Spinal cord (tissue), 10 donors: ENCODE data around the gene SSR3. TPM values are rescaled to one million over a fixed set of nuclear protein-coding genes. Genes with fewer than 3 reads are reported as not detected.

Experiments used
- DNase-seq, 6 donors: peaks; one replicate each; pipeline versions ENCODE4 v3.0.0 to v3.0.0-alpha.2; 2013 to 2015; ENCODE audit warnings: low spot score in 6 of 6, low read depth in 4 of 6
- H3K27ac ChIP-seq: one replicate; pipeline ENCODE4 v1.5.1; 2013; ENCODE audit warnings: low read depth, low read length, control low read depth
- H3K27me3 ChIP-seq: one replicate; pipeline ENCODE4 v1.6.1; 2013; ENCODE audit warnings: low read length; ENCODE audit not compliant: control insufficient read depth, insufficient read depth
- H3K36me3 ChIP-seq: one replicate; pipeline ENCODE4 v1.6.1; 2013; ENCODE audit warnings: low read length; ENCODE audit not compliant: control insufficient read depth, insufficient read depth
- H3K4me1 ChIP-seq: one replicate; pipeline ENCODE4 v1.6.1; 2013; ENCODE audit warnings: low read length; ENCODE audit not compliant: control insufficient read depth, insufficient read depth
- H3K4me3 ChIP-seq: one replicate; pipeline ENCODE4 v1.5.1; 2013; ENCODE audit warnings: low read depth, low read length, control low read depth
- H3K9me3 ChIP-seq: one replicate; pipeline ENCODE4 v1.6.1; 2013; ENCODE audit warnings: low read length; ENCODE audit not compliant: control insufficient read depth, insufficient read depth
- WGBS: methylation state at CpG from one replicate; pipeline ENCODE4 v1.1.5; 2013; ENCODE audit warnings: missing lambda C conversion rate; ENCODE audit not compliant: insufficient coverage; 5-methylcytosine and 5-hydroxymethylcytosine counted together
- polyA plus RNA-seq, 2 donors: library from polyadenylated mRNA; unstranded; fragments of 120-200 nt; gene quantifications; one replicate each; pipeline ENCODE4 v1.2.1, GENCODE V29; 2013; ENCODE audit not compliant: insufficient read length in 2 of 2
- total RNA-seq, 2 donors: library from RNA; depleted of rRNA in 1 of 2; stranded (reverse); fragments of 120-200 nt in 1 of 2; fragments of >200 nt in 1 of 2; gene quantifications; one replicate each; pipeline versions ENCODE4 v1.2.3 to v1.2.4, GENCODE V29; 2013 to 2014
- donor health status: healthy.

SSR3 gene
- total and polyA plus RNA-seq, 4 donors, result 77.8 to 129 (median 97.0) TPM

- Histone ChIP-seq H3K4me3 (no peak overlapping the region), H3K4me1 (peaks cover 3% of the 10 kb centered on the region), H3K36me3 (no peaks in the 10 kb centered on the region), H3K9me3 (no peaks in the 10 kb centered on the region), H3K27ac (no peak overlapping the region), H3K27me3 (peaks cover 2% of the 10 kb centered on the region)
- no peak for DNase-seq
Observed at GRCh38 chr3:156558389-156558788, 3.5 kb upstream of the SSR3 start.

DNA sequence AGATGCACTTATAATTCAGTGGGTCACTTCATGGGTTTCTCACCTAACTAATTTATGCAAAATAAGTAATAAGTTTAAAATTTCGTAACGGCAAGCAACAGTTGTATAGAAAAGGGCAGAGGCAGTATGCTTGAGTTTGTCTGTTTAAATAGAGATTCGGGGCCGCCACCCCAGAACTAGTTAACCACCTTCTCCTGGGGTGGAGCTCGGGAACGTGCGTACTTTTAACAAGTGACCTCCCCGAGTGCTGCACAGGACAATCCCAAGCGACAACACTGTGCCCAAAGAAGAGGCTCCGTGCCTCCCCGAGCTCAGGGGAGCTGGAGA is 439 bp downstream of the SSR3 start:
- peak overlapping the region; percentile 95 for H3K4me3 ChIP-seq
- no peak for DNase-seq
- WGBS, result 0% methylated on average over 7 of the region's 11 CpGs
- no peaks in the 10 kb centered on the region for H3K9me3 ChIP-seq
- H3K27ac ChIP-seq, result peak overlapping the region; percentile 93
- peaks cover 5% of the 10 kb centered on the region for H3K4me1 ChIP-seq
- H3K36me3 ChIP-seq, result peaks cover 2% of the 10 kb centered on the region
- no peaks in the 10 kb centered on the region for H3K27me3 ChIP-seq

DNA sequence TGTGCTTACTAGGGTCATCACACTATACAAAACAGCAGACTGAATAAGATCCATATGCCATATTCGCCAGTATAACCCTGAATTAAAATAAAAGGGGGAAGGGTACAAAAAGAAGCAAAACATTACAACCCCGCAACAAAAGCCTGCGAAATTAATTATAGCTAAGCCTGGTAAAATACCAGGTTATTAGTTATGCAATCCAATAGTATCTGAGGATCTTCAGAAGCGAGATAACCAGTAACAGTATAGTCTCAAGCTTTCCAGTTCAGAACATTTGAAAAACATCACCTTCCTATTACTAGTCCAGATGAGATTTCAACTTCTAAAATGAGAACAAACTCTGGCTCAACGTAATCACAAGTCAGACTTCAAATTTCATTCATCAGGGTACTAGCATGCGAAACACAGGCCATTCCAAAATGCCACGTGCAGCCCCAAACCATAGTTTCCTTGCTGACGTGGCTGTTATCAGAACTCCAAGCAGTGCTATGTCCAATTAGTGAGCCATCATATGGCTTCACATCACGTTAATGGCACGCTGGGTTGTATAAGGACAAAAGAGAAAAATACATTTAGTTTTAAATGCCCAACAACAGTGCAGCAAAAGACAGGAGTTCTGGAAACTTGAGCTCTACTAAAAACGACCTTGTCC is 1.1 kb downstream of the SSR3 start:
- H3K4me1 ChIP-seq, result peaks cover 5% of the 10 kb centered on the region
- H3K4me3 ChIP-seq, result peak overlapping the region; percentile 95
- peak in 1 of 6 donors; percentile 16 for DNase-seq
- WGBS, result 27% methylated on average over 3 of the region's 11 CpGs
- H3K9me3 ChIP-seq, result no peaks in the 10 kb centered on the region
- H3K27ac ChIP-seq, result no peak overlapping the region
- H3K27me3 ChIP-seq, result no peaks in the 10 kb centered on the region
- peaks cover 2% of the 10 kb centered on the region for H3K36me3 ChIP-seq

DNA sequence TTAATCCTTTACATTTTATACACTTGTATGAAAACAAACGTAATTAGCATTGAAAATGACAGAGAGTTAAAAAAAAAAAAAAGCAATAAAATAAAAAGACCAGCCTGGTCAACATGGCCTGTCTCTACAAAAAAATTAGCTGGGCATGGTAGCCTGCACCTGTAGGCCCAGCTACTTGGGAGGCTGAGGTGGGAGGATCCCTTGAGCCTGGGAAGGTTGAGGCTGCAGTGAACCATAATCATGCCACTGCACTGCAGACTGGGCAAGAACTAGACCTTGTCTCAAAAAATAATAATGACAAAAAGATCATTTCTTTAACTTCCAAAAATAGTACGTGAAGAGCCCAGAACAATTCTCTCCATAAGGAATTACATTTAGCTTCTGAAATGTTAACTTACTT is 1.9 kb downstream of the SSR3 start:
- no peaks in the 10 kb centered on the region for H3K9me3 ChIP-seq
- H3K27ac ChIP-seq, result no peak overlapping the region
- no CpG with 5 or more reads among the region's 2 CpGs for WGBS
- H3K36me3 ChIP-seq, result peaks cover 2% of the 10 kb centered on the region
- H3K27me3 ChIP-seq, result no peaks in the 10 kb centered on the region
- H3K4me3 ChIP-seq, result no peak overlapping the region
- DNase-seq, result no peak
- H3K4me1 ChIP-seq, result peaks cover 5% of the 10 kb centered on the region

DNA sequence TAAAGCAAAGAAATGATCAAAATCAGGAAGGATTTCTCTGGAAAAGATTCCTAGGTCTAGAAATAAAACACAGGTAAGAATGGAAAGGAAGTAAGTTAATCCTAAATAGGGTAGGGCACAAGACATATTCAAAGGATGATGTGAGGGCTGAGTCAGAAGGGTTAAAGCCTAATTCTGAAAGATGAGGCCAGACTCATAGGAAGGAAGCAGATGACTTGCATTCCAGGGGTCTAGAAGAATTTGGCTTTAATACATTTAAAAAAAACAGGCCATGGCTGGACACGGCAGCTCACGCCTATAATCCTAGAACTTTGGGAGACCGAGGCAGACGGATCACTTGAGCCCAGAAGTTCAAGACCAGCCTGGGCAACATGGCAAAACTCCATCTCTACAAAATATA is 3.2 kb downstream of the SSR3 start:
- 75% methylated on average over 2 of the region's 4 CpGs for WGBS
- no peak overlapping the region for H3K4me3 ChIP-seq

DNA sequence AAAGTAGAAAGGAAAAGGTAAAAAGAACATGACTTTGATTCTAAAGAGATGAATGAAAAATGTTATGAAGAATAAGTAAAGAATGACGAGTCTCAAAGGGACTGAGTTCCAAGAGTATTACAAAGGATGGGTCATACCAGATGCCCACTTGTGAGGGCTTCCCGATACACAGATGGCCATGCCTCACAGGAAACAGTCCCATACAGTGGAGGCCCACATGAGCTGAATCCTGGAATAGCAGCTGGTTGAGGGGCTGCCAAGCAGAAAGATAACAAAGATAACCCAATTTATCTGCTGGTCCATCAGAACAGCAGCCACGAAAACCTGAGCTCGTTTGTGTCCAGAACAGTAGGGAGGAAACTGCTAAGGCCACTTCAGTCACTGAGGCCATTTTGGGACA is 3.7 kb downstream of the SSR3 start:
- H3K4me3 ChIP-seq, result no peak overlapping the region
- WGBS, result 78% methylated on average over 4 of the region's 4 CpGs
- H3K27ac ChIP-seq, result no peak overlapping the region

More for the DNA sequence above, 3.2 kb downstream of the SSR3 start:
- H3K9me3 ChIP-seq, result no peaks in the 10 kb centered on the region
- H3K36me3 ChIP-seq, result peaks cover 2% of the 10 kb centered on the region
- DNase-seq, result no peak
- H3K27ac ChIP-seq, result no peak overlapping the region
- H3K4me1 ChIP-seq, result peaks cover 5% of the 10 kb centered on the region
- H3K27me3 ChIP-seq, result no peaks in the 10 kb centered on the region

DNA sequence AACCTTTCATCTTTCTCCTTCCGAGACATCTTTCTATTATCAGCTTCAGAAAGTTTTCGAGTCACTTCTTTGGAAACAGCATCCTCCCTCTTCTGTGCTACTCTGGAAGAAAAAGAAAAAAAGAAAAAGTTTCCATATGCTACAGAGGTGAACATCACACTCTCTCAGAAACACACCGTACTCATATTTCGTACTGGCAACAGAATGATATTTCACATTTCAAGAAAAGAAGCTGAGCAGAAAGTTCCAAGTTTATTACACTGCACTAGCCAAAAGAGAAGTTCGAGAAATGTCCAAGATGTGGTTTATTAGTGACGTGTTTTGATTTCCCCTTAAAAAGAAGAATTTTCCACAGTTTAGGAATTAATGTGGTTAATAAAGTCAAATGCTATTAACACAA is 6.0 kb downstream of the SSR3 start:
- WGBS, result no CpG with 5 or more reads among the region's 6 CpGs

More for the DNA sequence above, 3.7 kb downstream of the SSR3 start:
- peaks cover 2% of the 10 kb centered on the region for H3K36me3 ChIP-seq
- no peaks in the 10 kb centered on the region for H3K27me3 ChIP-seq
- H3K9me3 ChIP-seq, result no peaks in the 10 kb centered on the region
- DNase-seq, result no peak
- peaks cover 5% of the 10 kb centered on the region for H3K4me1 ChIP-seq

DNA sequence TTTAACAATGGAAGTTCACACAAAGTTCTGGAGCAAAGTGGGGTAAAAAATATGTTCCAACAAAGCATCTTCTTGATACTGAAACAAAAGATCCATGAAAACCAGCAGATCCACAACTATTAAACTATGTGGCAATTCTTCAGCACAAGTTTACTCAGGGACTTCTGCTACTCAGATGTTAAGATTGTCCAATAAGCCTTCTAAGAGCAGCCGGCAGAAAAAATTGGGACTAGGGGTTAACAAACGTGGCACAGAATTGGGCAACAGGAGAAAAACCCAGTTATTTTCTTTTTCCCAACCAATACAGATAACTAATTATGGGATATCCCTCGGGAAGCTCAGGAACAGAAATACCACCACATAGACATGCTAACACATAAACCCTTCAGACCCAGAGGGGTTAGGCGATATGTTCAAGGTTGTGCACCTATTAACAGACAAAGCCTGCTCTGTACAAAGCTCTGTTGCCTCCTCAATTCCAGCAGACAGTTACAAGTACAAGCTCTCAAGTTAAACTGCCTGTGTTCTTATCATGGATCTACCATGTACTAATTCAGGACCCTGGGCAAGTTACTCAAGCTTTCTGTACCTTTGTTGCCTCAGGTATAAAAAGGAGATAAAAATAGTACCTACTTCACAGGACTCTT is 6.8 kb downstream of the SSR3 start:
- H3K27ac ChIP-seq, result no peak overlapping the region
- no peak overlapping the region for H3K4me3 ChIP-seq
- H3K27me3 ChIP-seq, result no peaks in the 10 kb centered on the region
- no peaks in the 10 kb centered on the region for H3K9me3 ChIP-seq
- 95% methylated on average over 4 of the region's 4 CpGs for WGBS
- no peak for DNase-seq
- peaks cover 2% of the 10 kb centered on the region for H3K36me3 ChIP-seq
- peaks cover 2% of the 10 kb centered on the region for H3K4me1 ChIP-seq

More for the DNA sequence above, 6.0 kb downstream of the SSR3 start:
- peaks cover 2% of the 10 kb centered on the region for H3K4me1 ChIP-seq
- no peak for DNase-seq
- H3K27ac ChIP-seq, result no peak overlapping the region
- peaks cover 2% of the 10 kb centered on the region for H3K36me3 ChIP-seq
- no peaks in the 10 kb centered on the region for H3K9me3 ChIP-seq
- no peak overlapping the region for H3K4me3 ChIP-seq
- H3K27me3 ChIP-seq, result no peaks in the 10 kb centered on the region

GRCh38 chr3:156547637-156548036 is 7.3 kb downstream of the SSR3 start:
- H3K27ac ChIP-seq, result no peak overlapping the region
- H3K9me3 ChIP-seq, result no peaks in the 10 kb centered on the region
- no peak for DNase-seq
- H3K36me3 ChIP-seq, result peaks cover 2% of the 10 kb centered on the region
- H3K27me3 ChIP-seq, result no peaks in the 10 kb centered on the region
- no peaks in the 10 kb centered on the region for H3K4me1 ChIP-seq
- no peak overlapping the region for H3K4me3 ChIP-seq
- 40% methylated on average over 1 of the region's 2 CpGs for WGBS

- Histone ChIP-seq H3K27ac (no peak overlapping the region), H3K9me3 (no peaks in the 10 kb centered on the region), H3K4me3 (no peak overlapping the region), H3K4me1 (no peaks in the 10 kb centered on the region), H3K36me3 (no peaks in the 10 kb centered on the region), H3K27me3 (no peaks in the 10 kb centered on the region)
- no peak for DNase-seq
- WGBS, result no CpG with 5 or more reads among the region's 2 CpGs
Observed at GRCh38 chr3:156543043-156543555, 11.8 kb downstream of the SSR3 start.
